ENCODE measurements around the gene ITPRIPL2.
A peak's percentile ranks its signal among the peaks of the same experiment; 100 is the strongest.

Gene ITPRIPL2

GRCh38 chr16:19145010-19145409 is 31.2 kb downstream of the ITPRIPL2 start:
- no peak for DNase-seq

DNA sequence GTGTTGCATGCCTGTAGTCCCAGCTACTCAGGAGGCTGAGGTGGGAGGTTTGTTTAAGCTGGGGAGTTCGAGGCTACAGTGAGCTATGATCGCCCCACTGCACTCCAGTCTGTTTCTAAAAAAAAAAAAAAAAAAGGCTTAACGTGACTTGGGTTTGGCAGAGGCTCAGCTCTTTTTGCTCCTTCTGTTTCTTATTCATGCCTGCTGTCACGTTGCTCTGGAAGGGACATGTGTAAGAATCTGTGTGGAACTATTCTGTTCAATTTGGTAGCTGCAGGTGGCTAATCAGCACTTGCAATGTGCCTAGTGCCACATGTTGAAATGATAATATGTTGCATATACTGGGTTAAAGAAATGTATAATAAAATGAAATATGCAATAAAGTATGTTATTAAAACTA is 33.4 kb downstream of the ITPRIPL2 start:
- no peak for DNase-seq

- no peak for DNase-seq
Measured at GRCh38 chr16:19147627-19148026, 33.9 kb downstream of the ITPRIPL2 start.

DNA sequence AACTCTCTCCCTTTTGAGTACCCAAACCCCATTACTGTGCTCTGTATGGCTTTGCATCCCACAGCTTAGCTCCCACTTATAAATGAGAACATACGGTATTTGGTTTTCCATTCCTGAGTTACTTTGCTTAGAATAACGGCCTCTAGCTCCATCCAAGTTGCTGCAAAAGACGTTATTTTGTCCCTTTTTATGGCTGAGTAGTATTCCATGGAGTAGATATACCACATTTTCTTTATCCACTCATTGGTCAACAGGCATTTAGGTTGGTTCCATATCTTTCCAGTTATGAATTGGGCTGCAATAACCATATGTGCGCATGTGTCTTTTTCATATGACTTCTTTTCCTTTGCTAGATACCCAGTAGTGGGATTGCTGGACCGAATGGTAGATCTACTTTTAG is 34.4 kb downstream of the ITPRIPL2 start:
- no peak for DNase-seq

GRCh38 chr16:19151310-19151709 is 37.5 kb downstream of the ITPRIPL2 start:
- DNase-seq: no peak

DNA sequence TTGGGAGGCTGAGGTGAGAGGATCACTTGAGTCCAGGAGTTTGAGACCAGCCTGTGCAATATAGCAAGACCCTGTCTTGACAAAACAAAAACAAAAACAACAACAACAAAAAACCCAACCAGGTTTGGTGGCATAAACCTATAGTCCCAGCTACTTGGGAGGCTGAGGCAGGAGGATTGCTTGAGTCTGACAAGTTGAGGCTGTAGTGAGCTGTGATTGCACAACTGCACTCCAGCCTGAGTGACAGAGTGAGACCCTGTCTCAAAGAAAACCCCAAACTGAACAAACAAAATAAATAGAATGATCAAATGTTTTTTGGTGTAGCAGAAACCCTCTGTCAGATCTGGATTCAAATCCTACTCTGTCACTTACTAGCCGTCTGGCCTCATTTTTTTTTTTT is 38.3 kb downstream of the ITPRIPL2 start:
- no peak for DNase-seq

- DNase-seq: no peak
Measured at GRCh38 chr16:19153876-19154275, 40.1 kb downstream of the ITPRIPL2 start.

- no peak for DNase-seq
Measured at GRCh38 chr16:19162085-19162484, 48.3 kb downstream of the ITPRIPL2 start.

- DNase-seq: no peak
Measured at GRCh38 chr16:19163215-19163614, 49.5 kb downstream of the ITPRIPL2 start.

GRCh38 chr16:19164285-19164684 is 50.5 kb downstream of the ITPRIPL2 start:
- no peak for DNase-seq

DNA sequence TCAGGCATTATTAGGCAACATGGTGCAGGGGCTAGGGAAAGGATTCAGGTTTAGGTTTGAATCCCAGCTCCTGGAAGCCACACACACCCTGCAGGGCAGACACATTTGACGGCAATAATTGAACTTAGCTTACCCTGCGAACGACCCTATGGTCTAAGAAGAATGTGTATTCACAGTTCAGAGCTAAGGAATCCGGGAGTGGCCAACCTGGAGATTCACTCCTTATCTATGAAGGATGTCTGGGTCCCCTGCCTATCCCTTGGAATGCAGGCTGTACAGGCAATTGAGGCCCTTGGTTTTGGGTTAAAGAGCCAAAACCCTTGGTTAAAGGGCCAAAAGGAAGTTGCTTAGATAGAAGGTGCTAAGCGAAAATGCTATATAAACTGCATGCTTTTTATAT is 51.3 kb downstream of the ITPRIPL2 start:
- DNase-seq: no peak

- DNase-seq: peak; percentile 2
Measured at GRCh38 chr16:19166500-19166899, 52.7 kb downstream of the ITPRIPL2 start.

DNA sequence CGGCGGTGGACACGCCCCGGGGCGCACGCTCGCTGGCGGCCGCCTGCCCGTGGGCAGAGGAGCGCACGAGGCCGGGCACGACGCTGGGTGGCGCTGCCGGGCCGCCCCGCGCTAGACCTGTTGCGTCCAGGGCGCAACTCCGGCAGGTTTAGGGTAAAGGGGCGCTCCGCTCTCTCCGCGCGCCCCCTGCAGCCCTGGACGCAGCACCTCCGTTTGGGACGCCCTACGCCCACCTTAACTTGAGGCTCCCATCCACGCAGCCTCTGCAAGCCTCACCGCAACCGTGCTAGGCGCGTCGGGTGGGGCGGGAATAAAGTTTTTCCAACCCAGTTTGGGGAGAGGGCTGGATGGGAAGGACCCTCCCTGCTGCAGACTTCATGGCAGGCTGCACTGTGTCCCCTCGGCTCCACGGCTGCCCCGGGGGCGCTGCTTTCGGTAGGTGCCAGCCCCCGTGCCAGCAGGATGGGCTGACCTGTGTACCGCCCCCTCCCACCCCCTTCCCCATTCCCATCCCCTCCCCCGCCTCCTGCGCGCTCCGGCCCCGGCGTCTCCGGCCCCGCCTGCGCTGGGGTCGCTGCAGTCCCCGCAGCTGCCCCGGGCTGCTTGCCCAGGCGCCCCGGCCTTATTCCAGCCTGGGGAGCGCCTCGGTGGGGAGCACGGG is 54.1 kb downstream of the ITPRIPL2 start, which contains the start of gene SYT17:
Gene SYT17 (plus strand): TSS at position 531 of the 661 bp plus-strand sequence. CDS start 407 bp downstream, outside the sequence.
- peak; percentile 55 for DNase-seq

DNA sequence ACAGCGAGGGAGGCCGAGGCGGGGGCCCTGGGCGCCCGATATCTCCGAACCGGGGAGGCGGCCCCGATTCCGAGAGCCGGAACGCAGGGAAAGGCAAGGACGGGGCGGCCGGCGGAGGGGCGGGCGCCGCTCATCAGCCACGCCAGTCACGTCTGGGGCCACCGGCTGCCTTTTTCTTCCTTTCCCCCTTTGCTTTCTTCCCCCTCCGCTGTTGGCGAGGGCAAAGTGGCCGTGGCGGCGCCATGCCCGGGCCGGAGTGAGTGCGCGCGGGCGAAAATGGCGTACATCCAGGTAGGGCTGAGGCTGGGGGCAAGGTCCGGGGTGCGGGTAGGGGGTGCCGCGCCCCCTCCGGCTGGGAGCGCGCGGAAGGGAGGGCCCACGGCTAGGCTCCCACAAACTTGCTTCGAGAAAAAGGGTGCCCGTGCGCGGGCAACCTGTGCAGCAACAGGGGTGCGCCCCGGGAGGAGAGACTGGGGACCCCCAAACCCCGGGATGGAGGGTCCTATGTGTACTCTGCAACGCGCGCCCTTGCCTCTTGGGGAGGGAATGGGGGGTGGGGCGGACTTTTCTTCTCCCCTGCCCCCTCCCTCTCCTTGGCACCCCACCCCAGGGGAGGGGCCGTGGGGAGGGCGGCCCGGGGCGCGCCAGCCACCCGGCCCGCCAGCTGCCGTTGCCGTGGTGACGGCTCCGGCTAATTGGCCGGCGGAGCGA is 54.8 kb downstream of the ITPRIPL2 start:
- no peak for DNase-seq

- DNase-seq: no peak
Measured at GRCh38 chr16:19169082-19169639, 55.4 kb downstream of the ITPRIPL2 start.

- DNase-seq: no peak
Measured at GRCh38 chr16:19170043-19170655, 56.4 kb downstream of the ITPRIPL2 start.

All from hematopoietic multipotent progenitor cell treated with erythropoietin and hydrocortisone succinate and interleukin-3 and kit ligand, for 8 days (in vitro differentiated cells).